Measurements from ENCODE around the gene ACSF3.

DNA sequence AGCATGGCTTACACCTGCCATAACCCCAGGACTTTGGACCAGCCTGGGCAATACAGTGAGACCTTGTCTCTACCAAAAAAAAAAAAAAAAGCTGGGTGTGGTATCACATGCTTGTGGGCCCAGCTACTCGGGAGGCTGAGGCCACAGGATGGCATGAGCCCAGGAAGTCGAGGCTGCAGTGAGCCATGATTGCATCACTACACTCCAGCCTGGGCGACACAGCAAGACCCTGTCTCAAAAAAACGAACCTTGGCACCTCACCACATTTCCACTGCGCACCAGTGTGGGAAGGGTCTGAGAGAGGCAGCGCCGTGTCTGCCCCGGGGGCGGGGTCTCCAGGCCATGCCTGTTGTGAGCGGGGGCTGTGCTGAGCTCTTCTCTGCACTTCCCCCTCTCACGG, 6.3 kb downstream of the ACSF3 start:
- TF ChIP-seq EZH2 (IDR thresholded peaks at IDR 0.05) (no peak), FOXP2 (optimal IDR thresholded peaks at IDR 0.05; ENCODE audit: control extremely low read depth, extremely low read length, insufficient read depth) (no peak)

All from SK-N-MC (cell line).